Activated T-cell treated with anti-CD3 and anti-CD28 coated beads, Interleukin-2, amount 50 U/mL, for 48 hours (primary cell): ENCODE measurements around the gene P4HTM.

Source experiments
- DNase-seq, 2 experiments: peaks; one replicate each; pipeline ENCODE4 v3.0.0-alpha.2; 2020

The P4HTM gene

DNA sequence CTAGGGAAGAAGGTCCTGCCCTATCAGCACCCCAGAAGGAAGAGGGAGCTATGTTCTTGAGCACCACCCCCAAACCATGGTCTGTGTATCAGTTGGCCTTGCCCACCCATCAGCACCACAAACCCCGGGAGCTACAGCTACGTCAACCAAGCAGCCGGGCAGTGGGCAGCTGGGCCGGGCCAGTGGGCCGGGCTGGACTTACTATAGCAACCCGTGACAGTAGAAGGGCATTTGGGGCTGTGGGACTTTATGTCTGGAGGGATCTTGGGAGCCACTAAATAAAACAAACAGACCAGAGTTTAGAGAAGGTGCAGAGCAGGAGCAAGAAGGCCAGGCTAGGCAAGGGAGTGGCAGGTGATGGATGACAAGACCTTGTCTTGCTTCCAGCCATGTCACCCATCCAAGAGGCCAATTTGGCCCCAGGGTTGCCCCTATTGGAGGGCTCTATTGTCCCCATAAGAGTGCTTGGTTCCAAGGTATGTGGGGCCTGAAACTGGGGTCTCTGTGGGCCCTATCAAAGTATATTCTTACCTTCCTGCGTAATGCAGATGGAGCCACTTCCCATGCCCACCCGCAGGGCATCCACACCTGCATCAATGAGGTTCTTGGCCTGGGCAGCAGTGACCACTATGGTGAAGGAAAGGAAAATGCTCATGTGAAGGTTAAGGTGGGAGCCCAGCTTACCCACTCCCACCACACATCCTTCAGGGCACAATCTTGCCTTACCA lies 35.9 kb downstream of the P4HTM start:
- DNase-seq: no peak

DNA sequence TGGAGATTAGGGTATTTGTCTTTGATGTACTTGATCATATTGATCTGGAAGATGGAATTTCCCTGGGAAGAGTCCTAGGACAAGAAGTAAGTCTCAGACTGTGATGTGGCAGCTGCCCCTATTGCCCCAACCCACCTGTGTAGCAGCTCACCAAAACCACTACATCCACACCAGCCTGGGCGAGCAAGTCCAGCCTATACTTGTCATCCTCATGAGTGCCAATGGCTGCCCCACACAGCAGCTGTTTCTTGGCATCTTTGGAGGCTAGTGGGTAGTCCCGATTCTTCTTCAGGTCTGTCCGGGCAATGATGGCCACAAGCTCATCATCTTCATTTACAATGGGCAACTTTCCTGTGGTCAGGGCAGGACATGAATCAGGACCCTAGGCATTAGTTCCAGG lies 36.5 kb downstream of the P4HTM start:
- DNase-seq: no peak

- no peak for DNase-seq
Observed at GRCh38 chr3:49027634-49028033, 37.6 kb downstream of the P4HTM start.

GRCh38 chr3:49028298-49028672 lies 38.2 kb downstream of the P4HTM start:
- DNase-seq: no peak

DNA sequence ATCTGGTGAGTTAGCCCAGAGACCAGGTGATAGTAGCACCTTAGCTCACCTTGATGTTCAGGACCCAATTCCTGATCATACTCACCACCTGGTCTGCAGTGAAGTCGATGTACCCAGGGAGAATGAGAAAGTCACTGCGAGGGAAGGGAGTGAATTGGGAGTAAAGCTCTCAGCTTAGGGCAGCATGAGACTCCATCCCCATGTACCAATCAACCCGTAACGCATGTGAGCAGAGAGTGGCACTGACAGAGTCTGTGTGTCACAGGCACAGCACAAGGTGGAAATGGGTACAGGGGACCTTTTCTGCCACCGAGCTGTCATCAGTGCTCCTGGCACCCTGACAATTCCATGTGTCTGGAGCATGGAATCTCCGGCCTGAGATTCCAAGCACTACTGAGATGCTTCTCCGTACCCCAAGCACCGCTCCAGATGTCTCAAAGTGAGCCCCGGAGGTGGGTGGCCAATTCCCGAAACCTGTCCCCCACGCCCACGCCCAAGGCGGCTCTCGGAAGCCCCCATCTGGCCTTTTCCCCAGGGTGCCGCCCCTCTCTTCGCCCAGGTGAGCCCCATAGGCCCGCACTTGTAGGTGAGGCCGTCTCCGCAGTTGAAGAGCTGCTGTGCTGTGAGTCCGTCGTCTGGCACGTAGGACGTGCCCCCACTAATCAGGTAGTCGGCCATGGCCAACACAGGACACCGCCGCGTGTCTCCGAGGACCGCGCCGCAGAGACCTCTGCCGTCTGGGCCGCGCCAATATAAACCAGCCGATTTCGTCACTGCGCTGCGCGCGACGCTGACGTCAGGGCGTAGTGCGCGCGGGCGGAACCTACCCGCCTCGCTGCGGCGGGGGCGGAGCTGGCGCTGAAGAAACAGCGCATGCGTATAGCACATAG lies 38.9 kb downstream of the P4HTM start, which contains the start of gene IMPDH2:
IMPDH2 (minus strand) TSS at position 726 of the 890 bp plus-strand sequence; CDS start at position 678, 48 bp downstream.
- peak; percentile 96 to 97 for DNase-seq

DNA sequence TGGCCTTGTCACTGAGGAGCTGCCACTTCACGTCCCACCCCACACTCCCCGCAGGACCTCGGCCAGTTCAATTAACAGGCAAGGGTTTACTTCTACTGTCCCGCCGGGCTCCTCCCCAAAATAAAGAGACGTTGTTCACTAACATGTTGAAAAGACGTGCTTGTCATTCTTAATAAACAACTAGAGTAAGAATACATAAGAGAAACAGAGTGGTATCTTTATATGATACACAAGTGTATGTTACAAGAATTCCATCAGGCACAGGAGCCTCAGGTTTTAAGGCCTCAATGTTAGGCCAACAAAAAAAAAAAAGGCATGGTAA lies 39.5 kb downstream of the P4HTM start:
- DNase-seq: no peak

GRCh38 chr3:49030321-49030720 lies 40.3 kb downstream of the P4HTM start:
- no peak for DNase-seq

DNA sequence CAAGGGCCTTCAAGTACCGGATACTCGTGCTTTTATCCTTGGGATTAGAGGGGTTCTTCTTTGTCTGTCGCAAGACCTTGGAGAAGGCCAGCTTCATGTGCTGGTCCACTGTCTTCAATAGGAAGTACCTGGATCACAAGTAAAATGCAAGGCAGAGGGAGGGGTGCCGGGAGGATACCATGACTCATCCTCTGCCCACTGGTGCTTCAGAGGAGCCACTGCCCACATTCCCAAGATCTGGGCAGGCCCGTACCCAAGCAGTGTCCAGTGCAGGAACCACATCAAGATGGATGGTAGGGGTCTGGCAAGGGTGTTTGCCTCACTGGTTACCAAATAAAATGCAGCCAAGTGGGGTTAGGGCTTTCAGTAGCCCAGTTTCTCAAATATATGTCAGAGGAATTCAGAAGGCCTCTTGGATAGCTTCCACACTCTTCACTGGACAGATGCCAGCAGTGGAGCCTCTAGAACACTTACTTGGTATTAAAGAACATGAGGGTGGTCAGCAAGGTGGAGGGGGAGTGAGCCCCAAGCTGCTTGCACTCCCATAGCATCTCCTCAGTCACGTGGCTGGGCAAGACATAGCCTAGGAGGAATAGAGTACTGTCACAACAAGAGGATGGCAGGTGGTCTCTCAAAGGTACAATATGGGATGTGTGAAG lies 42.7 kb downstream of the P4HTM start:
- DNase-seq: no peak

- no peak for DNase-seq
Observed at GRCh38 chr3:49034650-49035049, 44.6 kb downstream of the P4HTM start.

- no peak for DNase-seq
Observed at GRCh38 chr3:49035281-49035680, 45.2 kb downstream of the P4HTM start.

DNA sequence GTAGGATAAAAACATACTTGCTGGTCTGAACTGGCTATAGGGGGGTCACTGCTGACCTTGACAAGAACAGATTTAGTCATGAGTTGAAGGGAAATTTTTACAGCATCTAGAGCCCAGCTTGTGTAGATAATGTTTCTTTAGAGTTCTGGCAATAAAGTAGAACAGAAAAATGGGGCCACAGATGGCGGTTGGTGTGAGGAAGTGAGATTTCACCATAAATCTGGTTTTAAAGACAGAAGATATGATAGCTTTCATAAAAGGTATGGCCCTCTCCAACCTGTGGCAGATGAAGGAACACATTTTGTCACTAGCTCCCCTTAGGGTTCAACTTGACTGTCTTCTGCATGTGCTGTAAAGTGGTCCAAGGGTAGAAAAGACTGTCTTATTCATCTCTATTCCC lies 63.5 kb downstream of the P4HTM start:
- no peak for DNase-seq

GRCh38 chr3:49054344-49054862 lies 64.4 kb downstream of the P4HTM start:
- DNase-seq: no peak
